ENCODE results near the gene ABLIM1.

- no peak for TF ChIP-seq CTCF (IDR thresholded peaks at IDR 0.05)
- no peak for TF ChIP-seq CREB1 (CRISPR knock-in tag; IDR thresholded peaks at IDR 0.05)
- no peak for TF ChIP-seq ZNF121 (CRISPR knock-in tag; IDR thresholded peaks at IDR 0.05)
- no peak for TF ChIP-seq CBFB (CRISPR knock-in tag; IDR thresholded peaks at IDR 0.05; ENCODE audit: low read depth)
- no peak for TF ChIP-seq FOXJ3 (CRISPR knock-in tag; IDR thresholded peaks at IDR 0.05; ENCODE audit: borderline replicate concordance)
- no peak for TF ChIP-seq TP53 (CRISPR knock-in tag; IDR thresholded peaks at IDR 0.05)
- TF ChIP-seq JUN (CRISPR knock-in tag; IDR thresholded peaks at IDR 0.05), result no peak
- no peak for TF ChIP-seq E2F5 (CRISPR knock-in tag; IDR thresholded peaks at IDR 0.05)
- TF ChIP-seq MAX (CRISPR knock-in tag; IDR thresholded peaks at IDR 0.05), result no peak
- TF ChIP-seq RELA (CRISPR knock-in tag; IDR thresholded peaks at IDR 0.05; ENCODE audit: borderline replicate concordance), result no peak
- TF ChIP-seq ETV6 (CRISPR knock-in tag; IDR thresholded peaks at IDR 0.05), result no peak
- no peak for TF ChIP-seq IRF2 (CRISPR knock-in tag; IDR thresholded peaks at IDR 0.05; ENCODE audit: borderline replicate concordance, low read depth)
- TF ChIP-seq NR2C2 (CRISPR knock-in tag; IDR thresholded peaks at IDR 0.05), result no peak
Observed at GRCh38 chr10:114682532-114682931, 24.5 kb upstream of the ABLIM1 start.
